Mucosa of descending colon (tissue), 3 donors: ENCODE results near the gene GFOD1. TPM values are rescaled to one million over a fixed set of nuclear protein-coding genes. Genes with fewer than 3 reads are reported as not detected.

Experiments used
- ATAC-seq: fragments of 200-7000 bp; cut with Tn5 transposase; one replicate; pipeline ENCODE4 v1.9.1; 2020; ENCODE audit warnings: mild to moderate bottlenecking, moderate library complexity
- DNase-seq, 3 donors: peaks; one replicate each; pipeline ENCODE4 v3.0.0-alpha.2; 2020
- H3K36me3 ChIP-seq: fragments of 200-600 bp; one replicate; pipeline ENCODE4 v1.8.0; 2021; ENCODE audit warnings: low read depth, mild to moderate bottlenecking
- H3K4me1 ChIP-seq: fragments of 200-600 bp; one replicate; pipeline ENCODE4 v1.8.0; 2021; ENCODE audit warnings: low read depth, mild to moderate bottlenecking
- H3K4me3 ChIP-seq: fragments of 200-600 bp; one replicate; pipeline ENCODE4 v1.8.0; 2021; ENCODE audit warnings: mild to moderate bottlenecking
- H3K9me3 ChIP-seq: fragments of 200-600 bp; one replicate; pipeline ENCODE4 v1.8.0; 2021; ENCODE audit warnings: mild to moderate bottlenecking
- CTCF ChIP-seq: fragments of 200-600 bp; IDR thresholded peaks from one replicate; pipeline ENCODE4 v1.8.0; 2022; ENCODE audit warnings: antibody characterized with exemption, mild to moderate bottlenecking
- intact Hi-C, 2 donors: fragments of 100-400 bp; cut with DNase I in 1 of 2; cut with micrococcal nuclease in 1 of 2; formaldehyde crosslinking; loops; one replicate each; pipeline versions ENCODE4 v1.11.0 to v1.11.1; 2022; cut with DNase I, micrococcal nuclease
- long read RNA-seq, 2 donors: library from polyadenylated mRNA; unstranded; transcript quantifications; one replicate each; pipeline ENCODE4 v2.0.0, GENCODE V29; 2019 to 2021
- total RNA-seq, 3 donors: library from RNA; stranded (reverse); fragmentation: NEBNext Ultra II Directional in 2 of 3; extraction: Animal tissue kit (Norgen Biotek cat#: 25700) in 2 of 3; gene quantifications; one replicate each; pipeline versions ENCODE4 v1.2.1 to v1.2.4, GENCODE V29; 2021 to 2023
- donor health status: DM: no; HTN: no; CAD: no; lungs with moderate emphysema.
- donor health status: DM: no; HTN: no; CAD: no.
- donor health status: DM: no; HTN: yes; CAD: no.

Gene GFOD1
- total RNA-seq: 10 to 100 TPM; 10.4 to 22.4 (median 13.2) TPM
- long read RNA-seq, donor 1, full-length matches to known transcripts: 50 of 58 reads
- long read RNA-seq, donor 1, partial matches to known transcripts: 0 of 58 reads
- long read RNA-seq, donor 1, other reads (novel, unspliced or antisense): 8 of 58 reads
- long read RNA-seq, donor 2: 0 reads

DNA sequence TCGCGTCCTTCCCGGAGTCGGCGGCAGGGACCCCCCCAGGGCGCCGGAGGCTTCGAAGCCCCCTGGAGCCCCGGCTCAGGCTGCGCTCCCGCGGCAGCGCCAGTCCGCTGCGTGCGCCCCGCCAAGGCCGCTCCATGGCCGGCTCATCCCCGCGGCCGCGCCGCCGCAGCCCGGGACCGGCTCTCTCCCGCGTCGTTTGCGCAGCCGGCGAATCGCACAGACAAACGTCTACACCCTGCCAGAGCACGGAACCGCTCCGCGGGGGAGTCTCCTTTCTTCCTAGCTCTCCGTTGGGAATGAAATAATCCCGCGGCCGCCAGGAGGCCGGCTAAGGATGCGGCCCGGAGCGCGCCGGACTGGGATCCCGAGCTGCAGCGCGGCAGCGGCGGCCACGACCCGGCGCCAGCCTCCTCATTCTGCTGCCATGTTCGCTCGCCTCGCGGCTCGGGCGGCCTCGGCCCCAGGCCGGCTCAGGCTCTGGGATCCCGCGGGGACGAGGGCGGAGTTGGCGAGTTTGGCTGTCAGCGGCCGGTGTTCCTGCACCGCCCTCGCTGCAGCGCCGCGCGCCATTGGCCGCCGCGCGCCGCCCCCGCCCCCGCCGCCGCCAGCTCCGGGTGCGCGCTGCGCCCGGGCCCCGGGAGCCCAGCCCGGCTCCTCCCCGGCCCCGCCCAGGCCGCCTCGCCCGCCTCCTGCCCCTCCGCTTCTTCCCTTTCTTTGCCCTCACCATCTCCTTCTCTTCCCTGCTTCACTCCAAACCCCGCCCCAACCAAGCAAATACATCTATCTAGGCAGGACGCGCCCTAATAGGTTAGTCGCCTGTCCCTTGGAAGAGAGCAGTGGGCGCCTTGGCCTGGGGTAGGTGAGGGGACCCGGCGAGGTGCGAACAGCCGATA is at the start of gene GFOD1:
TSS of gene GFOD1 (minus strand) at position 479 of the 893 bp plus-strand sequence. CDS start 710 bp downstream, outside the sequence.
- Histone ChIP-seq H3K36me3 (no peaks in the 10 kb centered on the region), H3K9me3 (no peaks in the 10 kb centered on the region), H3K4me3 (peak within 1 kb of the TSS; percentile 57), H3K4me1 (peaks cover 11% of the 10 kb centered on the region)
- peak; percentile 87 to 93 (median 92) for DNase-seq
- intact Hi-C loops: no loop called here
- ATAC-seq: peak; percentile 89
- TF ChIP-seq CTCF: no peak

- Histone ChIP-seq H3K9me3 (no peaks in the 10 kb centered on the region), H3K4me3 (no peak overlapping the region), H3K4me1 (peaks cover 14% of the 10 kb centered on the region), H3K36me3 (no peaks in the 10 kb centered on the region)
- DNase-seq: no peak
- peak; percentile 68 for ATAC-seq
- intact Hi-C loops: loop anchor here (10.0 kb wide), 1 partner anchor 202 kb away; no protein-coding TSS in a partner anchor
- TF ChIP-seq CTCF: no peak
Observed at GRCh38 chr6:13536796-13537526, 49.6 kb upstream of the GFOD1 start.

- DNase-seq (no peak), ATAC-seq (no peak)
- peaks cover 14% of the 10 kb centered on the region for H3K4me1 ChIP-seq
- H3K36me3 ChIP-seq: no peaks in the 10 kb centered on the region
- H3K9me3 ChIP-seq: no peaks in the 10 kb centered on the region
- no peak for TF ChIP-seq CTCF
- intact Hi-C loops: loop anchor here (10.0 kb wide), 1 partner anchor 201 kb away; no protein-coding TSS in a partner anchor
- no peak overlapping the region for H3K4me3 ChIP-seq
Observed at GRCh38 chr6:13535306-13535705, 47.9 kb upstream of the GFOD1 start.

DNA sequence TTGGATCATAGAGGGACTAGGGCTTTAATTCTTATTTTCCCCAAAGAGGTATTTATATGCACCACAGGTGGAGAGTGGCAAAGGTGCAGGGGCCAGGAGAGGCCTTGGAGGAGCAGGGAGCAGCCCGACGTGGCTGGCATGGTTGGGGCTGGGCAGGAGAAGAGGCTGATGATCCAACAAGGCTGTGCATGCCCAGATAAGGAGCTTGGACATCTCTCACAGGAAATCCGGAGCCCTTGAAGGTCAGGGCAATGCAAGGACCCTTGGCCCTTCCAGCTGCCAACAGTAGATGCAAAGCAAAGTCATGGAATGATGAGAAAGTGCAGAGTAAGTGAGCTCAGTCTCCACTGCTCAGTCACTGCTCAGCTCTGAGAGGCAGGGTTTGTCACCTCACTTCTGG is 47.1 kb upstream of the GFOD1 start:
- no peak overlapping the region for H3K4me3 ChIP-seq
- no peak for DNase-seq
- no peaks in the 10 kb centered on the region for H3K9me3 ChIP-seq
- H3K4me1 ChIP-seq: peaks cover 15% of the 10 kb centered on the region
- intact Hi-C loops: loop anchor here (10.0 kb wide), 1 partner anchor 200 kb away; no protein-coding TSS in a partner anchor
- TF ChIP-seq CTCF: no peak
- H3K36me3 ChIP-seq: no peaks in the 10 kb centered on the region
- ATAC-seq: no peak

GRCh38 chr6:13531956-13532355 is 44.6 kb upstream of the GFOD1 start:
- intact Hi-C loops: loop anchor here (10.0 kb wide), 1 partner anchor 197 kb away; no protein-coding TSS in a partner anchor
- no peak for TF ChIP-seq CTCF
- no peak overlapping the region for H3K4me3 ChIP-seq
- peaks cover 18% of the 10 kb centered on the region for H3K4me1 ChIP-seq
- H3K36me3 ChIP-seq: no peaks in the 10 kb centered on the region
- ATAC-seq: peak; percentile 34
- no peak for DNase-seq
- no peaks in the 10 kb centered on the region for H3K9me3 ChIP-seq
